NCI-H510A treated with DMSO at 0.1 percent for 48 hours (cell line): ENCODE measurements around the gene C9orf43.
"Not testable (repeated sequence)": the region's sequence is repeated elsewhere in the genome, so short reads cannot be mapped to it uniquely, and the experiment has no call there.

ENCODE experiments used
- DNase-seq: peaks from one replicate; lab custom pipeline; 2025; lab: John Stamatoyannopoulos, UW

Gene C9orf43

DNA sequence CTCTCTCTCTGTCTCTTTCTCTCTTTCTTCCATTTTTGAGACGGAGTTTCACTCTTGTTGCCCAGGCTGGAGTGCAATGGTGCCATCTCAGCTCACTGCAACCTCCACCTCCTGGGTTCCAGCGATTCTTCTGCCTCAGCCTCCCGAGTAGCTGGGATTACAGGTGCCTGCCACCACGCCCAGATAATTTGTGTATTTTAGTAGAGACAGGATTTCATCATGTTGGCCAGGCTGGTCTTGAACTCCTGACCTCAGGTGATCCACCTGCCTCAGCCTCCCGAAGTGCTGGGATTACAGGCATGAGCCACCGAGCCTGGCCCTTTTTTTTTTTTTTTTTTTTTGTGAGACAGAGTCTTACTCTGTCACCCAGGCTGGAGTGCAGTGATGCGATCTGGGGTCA, 29.1 kb upstream of the C9orf43 start:
- DNase-seq: not testable (repeated sequence)

GRCh38 chr9:113381909-113382411, 28.6 kb upstream of the C9orf43 start:
- DNase-seq: peak; percentile 16

DNA sequence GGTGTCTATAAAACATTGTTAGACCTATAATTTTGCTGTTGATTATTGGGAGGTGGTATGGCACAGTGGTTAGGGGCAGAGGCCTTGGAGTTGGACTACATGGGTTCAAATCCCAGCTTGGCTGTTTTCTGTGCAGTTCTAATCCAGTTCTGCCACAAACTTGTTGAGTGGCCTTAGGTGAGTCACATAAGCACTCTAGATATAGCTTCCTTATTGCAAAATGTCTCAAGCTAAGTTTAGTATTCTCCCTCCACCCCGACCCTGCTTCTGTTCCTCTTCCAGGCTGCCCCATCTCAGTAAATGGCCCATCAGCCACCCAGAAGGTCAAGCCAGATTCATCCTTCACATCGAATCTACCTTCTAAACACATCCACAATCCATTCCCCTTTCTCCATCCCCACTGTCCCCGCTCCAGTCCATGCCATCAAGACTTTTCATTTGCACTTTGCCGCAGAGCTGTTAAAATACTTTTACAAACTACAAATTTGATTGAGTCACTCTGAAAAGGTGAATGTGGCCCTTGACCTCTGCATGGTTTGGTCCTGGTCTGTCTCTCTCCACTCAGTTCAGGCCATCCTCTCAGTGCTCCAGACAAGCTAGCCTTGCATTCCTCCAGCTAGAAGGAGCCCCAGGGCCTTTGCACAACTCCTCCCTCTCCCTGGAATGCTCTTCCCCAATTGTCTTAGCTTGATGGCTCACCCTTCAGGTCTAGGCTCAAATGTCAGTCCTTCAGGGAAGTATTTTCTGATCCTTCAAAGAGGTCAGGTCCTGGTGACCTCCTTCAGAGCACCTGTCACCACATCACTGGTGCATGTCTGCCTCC, 23.8 kb upstream of the C9orf43 start:
- no peak for DNase-seq

DNA sequence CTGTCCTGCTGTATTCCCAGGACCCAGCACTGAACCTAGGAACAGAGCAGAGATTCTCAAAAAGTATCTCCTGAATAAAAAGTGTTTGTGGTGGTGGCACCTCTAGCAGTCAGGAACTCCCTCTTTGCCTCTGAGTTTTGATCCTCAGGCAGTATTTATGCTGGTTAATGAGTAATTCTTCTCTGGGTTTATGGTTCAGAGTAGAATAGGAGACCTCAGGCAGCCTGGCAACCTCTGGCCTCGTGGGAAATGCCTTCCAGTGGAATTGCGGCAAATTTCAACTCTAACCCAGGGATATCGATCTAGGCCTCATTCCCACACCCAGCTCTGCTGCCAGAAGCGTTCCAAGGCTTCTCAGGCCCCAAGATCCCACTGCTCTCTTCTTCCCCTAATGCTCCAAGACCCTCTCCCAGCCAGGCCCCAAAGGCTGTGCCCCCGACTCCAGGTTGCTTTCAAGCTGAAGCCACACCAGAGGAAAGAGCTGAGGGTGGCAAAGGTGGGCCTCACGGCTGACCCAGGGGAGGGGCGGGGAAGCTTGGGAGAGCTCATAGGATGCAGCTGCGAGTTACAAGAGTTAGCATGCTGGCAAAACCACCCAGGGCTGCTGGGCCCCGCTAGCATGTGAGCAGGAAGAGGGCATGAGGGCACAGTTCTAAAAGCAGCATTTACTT, 22.9 kb upstream of the C9orf43 start:
- DNase-seq: no peak

DNA sequence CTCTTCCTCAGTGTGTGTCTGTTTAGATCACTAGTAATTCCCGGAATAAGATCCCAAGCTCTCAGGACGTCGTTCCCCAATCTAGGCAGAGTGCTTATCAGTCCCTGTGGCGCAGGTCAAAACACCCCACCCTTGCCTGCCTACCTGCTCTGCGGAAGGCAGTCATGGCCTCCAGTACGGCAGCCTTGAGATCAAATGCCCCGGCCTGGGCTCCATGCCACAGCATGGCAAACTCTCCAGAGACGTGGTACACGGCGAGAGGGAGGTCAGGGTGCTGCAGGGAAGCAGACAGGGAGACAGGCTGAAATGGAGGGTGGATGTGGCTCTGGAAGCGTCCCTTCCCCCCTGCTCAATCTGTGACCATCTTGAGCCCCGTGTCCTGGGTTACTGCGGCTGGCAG, 21.7 kb upstream of the C9orf43 start:
- DNase-seq: no peak

DNA sequence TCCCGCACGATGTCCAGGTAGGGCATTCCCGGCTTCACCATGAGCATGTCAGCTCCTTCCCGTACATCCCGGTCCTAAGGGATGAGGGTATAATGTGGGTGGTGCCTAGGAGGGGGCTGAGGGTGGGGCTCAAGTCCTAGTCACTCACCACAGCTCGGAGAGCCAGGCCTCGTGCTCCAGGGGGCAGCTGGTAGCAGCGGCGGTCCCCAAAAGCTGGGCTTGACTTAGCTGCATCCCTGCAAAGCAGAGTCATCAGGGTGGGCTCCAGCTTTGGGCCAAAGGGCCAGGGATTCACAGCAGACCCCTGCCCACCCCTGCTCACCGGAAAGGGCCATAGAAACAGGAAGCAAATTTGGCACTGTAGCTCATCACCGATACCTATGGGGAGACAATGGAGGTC, 21.1 kb upstream of the C9orf43 start:
- DNase-seq: no peak

GRCh38 chr9:113390192-113390960, 20.2 kb upstream of the C9orf43 start:
- no peak for DNase-seq

GRCh38 chr9:113391917-113392316, 18.6 kb upstream of the C9orf43 start:
- no peak for DNase-seq

GRCh38 chr9:113393281-113393680, 17.3 kb upstream of the C9orf43 start:
- no peak for DNase-seq

DNA sequence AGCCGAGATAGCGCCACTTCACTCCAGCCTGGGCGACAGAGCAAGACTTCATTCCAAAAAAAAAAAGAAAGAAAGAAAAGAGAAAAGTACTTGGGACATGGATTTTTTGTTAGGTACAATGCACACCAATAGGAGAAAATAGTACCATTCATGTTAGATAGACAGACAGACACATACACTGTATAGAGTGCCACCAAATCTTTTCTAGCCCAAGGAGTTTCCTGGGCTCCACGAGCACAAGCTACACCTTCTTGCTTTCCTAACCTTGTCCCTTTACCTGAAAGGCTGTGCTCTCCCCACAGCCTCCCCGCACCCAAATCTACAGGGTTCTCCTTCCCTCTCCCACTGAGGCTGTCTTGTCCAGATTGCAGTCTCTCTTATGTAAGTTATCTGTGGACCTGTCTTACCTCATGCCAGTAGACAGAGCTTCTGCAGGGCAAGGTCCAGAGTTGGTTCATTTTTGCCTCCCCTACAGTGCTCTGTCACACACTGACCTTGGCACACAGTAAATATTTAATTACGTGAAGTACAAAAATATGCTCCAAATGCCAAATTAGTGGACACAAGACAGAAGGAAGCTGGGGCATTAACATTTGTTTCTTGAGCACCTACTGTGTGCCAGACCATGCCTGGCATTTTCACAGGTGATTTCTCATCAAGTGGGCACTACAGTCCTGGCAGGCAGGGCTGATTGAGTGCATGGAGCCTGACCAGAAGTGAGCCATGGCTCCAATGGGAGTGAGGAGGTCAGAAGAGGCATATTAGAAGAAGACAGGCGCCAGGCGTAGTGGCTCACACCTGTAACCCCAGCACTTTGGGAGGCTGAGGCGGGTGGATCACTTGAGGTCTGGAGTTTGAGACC, 15.3 kb upstream of the C9orf43 start:
- no peak for DNase-seq

DNA sequence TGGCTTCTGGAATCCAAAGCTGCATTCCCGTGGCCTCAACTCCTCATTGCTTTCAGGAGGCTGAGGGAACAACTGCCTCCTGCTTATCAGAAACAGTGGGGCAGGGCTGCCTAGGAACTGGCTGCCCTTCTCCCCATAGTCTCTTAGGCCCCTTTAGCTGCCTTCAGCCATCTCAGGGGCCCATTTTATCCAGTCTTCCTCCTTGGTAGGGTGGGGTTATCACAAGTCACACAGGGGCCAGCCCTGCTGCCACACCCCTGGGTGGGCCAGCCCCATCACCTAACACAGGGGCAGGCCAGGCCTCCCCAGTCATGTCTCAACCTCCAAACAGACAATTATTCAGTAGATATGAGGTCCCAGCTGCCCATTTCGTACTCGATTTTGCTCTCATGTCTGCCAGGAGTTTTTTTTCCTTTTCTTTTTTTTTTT, 13.3 kb upstream of the C9orf43 start:
- no peak for DNase-seq

- no peak for DNase-seq
These were observed 11.8 kb upstream of the C9orf43 start for GRCh38 chr9:113398796-113399195.

GRCh38 chr9:113399646-113400200, 10.8 kb upstream of the C9orf43 start:
- peak; percentile 20 for DNase-seq

DNA sequence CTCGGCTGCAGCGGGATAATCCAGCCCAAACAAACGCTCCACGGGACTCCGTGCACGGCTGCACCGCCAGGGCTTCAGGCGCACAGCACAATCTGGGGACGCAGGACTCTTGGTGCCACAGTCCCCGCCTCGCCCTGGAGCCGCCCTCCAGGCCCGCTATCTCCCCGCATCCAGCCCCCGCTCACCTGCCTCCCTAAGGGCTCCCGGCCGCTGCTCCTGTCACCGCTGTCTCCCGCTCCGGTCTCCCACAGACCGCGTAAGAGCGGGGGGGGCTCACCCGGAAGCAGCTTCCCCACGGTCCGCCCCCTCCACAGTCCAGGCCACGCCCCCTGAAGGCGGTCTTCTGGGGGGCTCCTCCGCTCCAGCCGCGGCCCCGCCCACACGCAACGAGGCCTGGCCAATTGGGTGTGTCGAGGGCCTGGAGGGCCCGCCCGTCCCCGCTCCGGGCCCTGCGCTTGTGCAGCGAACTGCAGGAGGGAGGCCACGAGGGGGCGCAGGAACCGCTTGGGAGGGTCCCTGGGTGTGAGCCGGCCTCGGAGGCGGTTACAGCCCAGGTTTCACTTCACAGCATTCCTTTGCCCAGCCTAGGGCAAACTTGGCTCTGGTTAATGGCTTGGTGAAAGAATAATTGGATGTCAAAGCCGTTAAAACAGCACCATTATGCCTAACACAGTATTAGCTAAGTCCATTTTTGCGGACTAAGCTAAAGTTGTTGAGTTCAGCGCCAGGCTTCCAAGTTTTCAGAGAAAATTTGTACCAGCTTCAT, 9.3 kb upstream of the C9orf43 start, which contains the start of gene ALAD:
Gene ALAD, minus strand, starts transcription at position 258 of the 766 bp plus-strand sequence. CDS start 7,725 bp downstream, outside the sequence.
- DNase-seq: peak; percentile 95

DNA sequence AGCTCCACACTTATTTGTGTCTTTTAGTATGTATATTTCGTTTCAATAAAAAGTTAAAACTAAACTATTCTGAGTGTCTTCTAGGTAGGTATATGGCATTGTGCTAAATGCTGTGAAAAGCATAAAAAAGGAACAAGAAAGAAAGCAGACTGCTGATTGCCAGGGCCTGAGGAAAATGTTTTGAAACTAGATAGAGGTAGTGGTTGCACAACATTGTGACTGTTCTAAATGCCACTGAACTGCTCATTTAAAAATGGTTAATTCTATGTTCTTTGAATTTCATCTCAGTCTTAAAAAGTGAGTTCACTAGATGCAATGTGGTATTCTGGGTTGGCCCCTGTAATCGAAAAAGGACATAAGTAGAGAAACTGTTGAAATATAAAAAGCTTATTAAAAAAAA, 6.9 kb upstream of the C9orf43 start:
- DNase-seq: no peak

DNA sequence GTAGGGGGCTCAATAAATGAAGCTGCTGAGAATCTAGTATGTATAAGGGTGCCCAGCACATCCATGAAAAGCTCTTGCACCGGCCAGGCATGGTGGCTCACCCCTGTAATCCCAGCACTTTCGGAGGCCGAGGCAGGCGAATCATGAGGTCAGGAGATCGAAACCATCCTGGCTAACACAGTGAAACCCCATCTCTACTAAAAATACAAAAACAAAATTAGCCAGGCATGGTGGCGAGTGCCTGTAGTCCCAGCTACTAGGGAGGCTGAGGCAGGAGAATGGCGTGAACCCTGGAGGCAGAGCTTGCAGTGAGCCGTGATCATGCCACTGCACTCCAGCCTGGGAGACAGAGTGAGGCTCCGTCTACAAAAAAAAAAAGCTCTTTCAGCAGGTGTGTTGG, 4.2 kb upstream of the C9orf43 start:
- not testable (repeated sequence) for DNase-seq

DNA sequence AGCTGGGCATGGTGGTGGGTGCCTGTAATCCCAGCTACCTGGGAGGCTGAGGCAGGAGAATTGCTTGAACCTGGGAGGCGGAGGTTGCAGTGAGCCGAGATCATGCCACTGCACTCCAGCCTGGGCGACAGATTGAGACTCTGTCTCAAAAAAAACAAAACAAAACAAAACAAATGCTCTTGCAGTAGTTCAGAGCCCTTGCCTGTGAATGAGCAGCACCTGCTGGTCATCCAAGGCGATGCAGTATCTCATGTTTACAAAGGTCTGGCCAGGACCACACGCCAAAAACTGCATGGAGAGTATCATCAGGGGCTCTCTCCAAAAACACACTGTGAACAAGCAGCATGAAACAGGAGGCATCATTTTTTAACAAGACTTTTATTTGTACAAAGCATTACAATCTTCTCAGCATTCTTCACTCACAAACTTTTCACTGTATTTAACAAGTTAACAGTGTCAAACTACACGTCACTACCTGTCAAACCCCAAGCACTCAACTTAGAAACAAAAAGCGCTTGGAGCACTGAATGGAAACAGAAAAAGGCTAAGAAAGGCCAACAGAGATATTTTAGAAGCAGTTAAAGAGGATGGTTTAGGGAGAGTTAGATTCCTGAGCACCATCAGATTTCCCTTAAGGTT, 3.6 kb upstream of the C9orf43 start:
- DNase-seq: peak; percentile 42

GRCh38 chr9:113409481-113409880, 1.1 kb upstream of the C9orf43 start:
- DNase-seq: no peak

- no peak for DNase-seq
These were observed 702 bp upstream of the C9orf43 start for GRCh38 chr9:113409883-113410206.

- DNase-seq: no peak
These were observed 5.7 kb downstream of the C9orf43 start for GRCh38 chr9:113416149-113416721.
